CD14-positive monocyte (primary cell): ENCODE data around the gene ZNF880. TPM values are rescaled to one million over a fixed set of nuclear protein-coding genes. Genes with fewer than 3 reads are reported as not detected.

Source experiments
- DNase-seq, 3 donors: peaks; one replicate each; pipeline ENCODE4 v3.0.0-alpha.2; 2011 to 2022
- H2AFZ ChIP-seq: 2 replicates; pipeline ENCODE4 v1.6.0; 2012; ENCODE audit warnings: mild to moderate bottlenecking, low read depth, low read length, inconsistent platforms; ENCODE audit not compliant: insufficient read depth, poor library complexity, severe bottlenecking
- H3K27ac ChIP-seq, 2 donors: 1 replicate in 1 of 2; 2 replicates in 1 of 2; pipeline ENCODE4 v1.5.1; 2012 to 2013; ENCODE audit warnings: low read length in 2 of 2, control low read depth in 1 of 2, inconsistent platforms in 1 of 2, low read depth in 1 of 2, mild to moderate bottlenecking in 1 of 2
- H3K27me3 ChIP-seq, 2 donors: one replicate each; pipeline versions ENCODE4 v1.6.0 to v1.6.1; 2011 to 2013; ENCODE audit warnings: low read length in 2 of 2; ENCODE audit not compliant: control insufficient read depth in 2 of 2, insufficient read depth in 2 of 2
- H3K36me3 ChIP-seq, 2 donors: replicated peaks in 1 of 2; 1 replicate in 1 of 2; 2 replicates in 1 of 2; pipeline versions ENCODE4 v1.5.1 to v1.6.1; 2012 to 2013; ENCODE audit warnings: low read length in 2 of 2, control low read depth in 1 of 2, inconsistent platforms in 1 of 2, mild to moderate bottlenecking in 1 of 2; ENCODE audit not compliant: insufficient read depth in 2 of 2, control insufficient read depth in 1 of 2
- H3K4me1 ChIP-seq, 2 donors: 1 replicate in 1 of 2; 2 replicates in 1 of 2; pipeline versions ENCODE4 v1.5.1 to v1.6.1; 2012 to 2013; ENCODE audit warnings: low read length in 2 of 2, control low read depth in 1 of 2, inconsistent platforms in 1 of 2, mild to moderate bottlenecking in 1 of 2, moderate library complexity in 1 of 2; ENCODE audit not compliant: insufficient read depth in 2 of 2, control insufficient read depth in 1 of 2
- H3K4me2 ChIP-seq: replicated peaks from 2 replicates; pipeline ENCODE3; 2012; ENCODE audit warnings: low read length, moderate library complexity, mild to moderate bottlenecking; ENCODE audit not compliant: poor library complexity, severe bottlenecking; ENCODE audit errors: extremely low read depth
- H3K4me3 ChIP-seq, 3 experiments: fragments of 200-600 bp in 1 of 3; sonication (generic) in 1 of 3; replicated peaks in 1 of 3; 1 replicate in 2 of 3; 2 replicates in 1 of 3; pipeline ENCODE4 v1.5.1; 2011 to 2013; ENCODE audit warnings: low read length in 3 of 3, mild to moderate bottlenecking in 3 of 3, control low read depth in 2 of 3, low read depth in 2 of 3, inconsistent platforms in 1 of 3, moderate library complexity in 1 of 3
- H3K79me2 ChIP-seq: 2 replicates; pipeline ENCODE4 v1.6.0; 2012; ENCODE audit warnings: mild to moderate bottlenecking, control low read depth, inconsistent platforms, low read length, moderate library complexity; ENCODE audit not compliant: insufficient read depth
- H3K9ac ChIP-seq: 2 replicates; pipeline ENCODE4 v1.6.0; 2017; ENCODE audit warnings: low read length, mild to moderate bottlenecking; ENCODE audit not compliant: insufficient read depth, poor library complexity, severe bottlenecking
- H3K9me3 ChIP-seq, 2 donors: replicated peaks in 1 of 2; 1 replicate in 1 of 2; 2 replicates in 1 of 2; pipeline versions ENCODE4 v1.5.1 to v1.6.1; 2012 to 2013; ENCODE audit warnings: low read length in 2 of 2, control low read depth in 1 of 2; ENCODE audit not compliant: control insufficient read depth in 1 of 2, insufficient read depth in 1 of 2
- H4K20me1 ChIP-seq: 2 replicates; pipeline ENCODE4 v1.6.0; 2012; ENCODE audit warnings: mild to moderate bottlenecking, low read length, control low read depth, moderate library complexity; ENCODE audit not compliant: insufficient read depth
- H3K27ac Mint-ChIP-seq, 7 donors: one replicate each; pipeline ENCODE4 v1.8.0; 2020; ENCODE audit warnings: mild to moderate bottlenecking in 7 of 7, mixed read lengths in 7 of 7, moderate library complexity in 6 of 7, inconsistent platforms in 2 of 7
- H3K27me3 Mint-ChIP-seq, 3 donors: one replicate each; pipeline ENCODE4 v1.8.0; 2021 to 2022; ENCODE audit warnings: low read depth in 3 of 3, mild to moderate bottlenecking in 3 of 3, mixed read lengths in 3 of 3, moderate library complexity in 3 of 3, inconsistent platforms in 1 of 3
- H3K36me3 Mint-ChIP-seq, 2 donors: one replicate each; pipeline ENCODE4 v1.8.0; 2020; ENCODE audit warnings: mixed read lengths in 2 of 2, inconsistent platforms in 1 of 2, mild to moderate bottlenecking in 1 of 2
- H3K4me1 Mint-ChIP-seq: one replicate; pipeline ENCODE4 v1.8.0; 2020; ENCODE audit warnings: mild to moderate bottlenecking, mixed read lengths
- H3K4me3 Mint-ChIP-seq, 2 donors: one replicate each; pipeline ENCODE4 v1.8.0; 2020; ENCODE audit warnings: mild to moderate bottlenecking in 2 of 2, mixed read lengths in 2 of 2, moderate library complexity in 1 of 2
- H3K9me3 Mint-ChIP-seq, 7 donors: one replicate each; pipeline ENCODE4 v1.8.0; 2020 to 2022; ENCODE audit warnings: mixed read lengths in 7 of 7, mild to moderate bottlenecking in 6 of 7, moderate library complexity in 6 of 7, inconsistent platforms in 2 of 7
- WGBS: methylation state at CpG from one replicate; pipeline ENCODE4 v1.1.5; 2013; ENCODE audit warnings: missing lambda C conversion rate; ENCODE audit not compliant: insufficient coverage; 5-methylcytosine and 5-hydroxymethylcytosine counted together
- intact Hi-C, 2 donors: fragments of 100-400 bp; cut with micrococcal nuclease; formaldehyde crosslinking; loops; one replicate each; pipeline versions ENCODE4 v1.15.0 to v1.15.1; 2023
- polyA plus RNA-seq, 3 donors: library from polyadenylated mRNA; depleted of rRNA in 1 of 3; unstranded in 2 of 3; stranded (reverse) in 1 of 3; fragments of 300-500 nt in 2 of 3; fragments of >200 nt in 1 of 3; fragmentation: Illumina TruSeq in 2 of 3; gene quantifications; 1 replicate in 2 of 3; 2 replicates in 1 of 3; pipeline ENCODE4 v1.2.3, GENCODE V29; 2012 to 2021
- TF ChIP-seq, protein P1 (sequence below): fragments of 200-600 bp; IDR thresholded peaks from one replicate; pipeline ENCODE4 v1.8.0; 2022; ENCODE audit warnings: antibody characterized with exemption, mild to moderate bottlenecking

ZNF880 gene
- polyA plus RNA-seq, 3 donors = 4.5 to 8.5 (median 5.5) TPM

DNA sequence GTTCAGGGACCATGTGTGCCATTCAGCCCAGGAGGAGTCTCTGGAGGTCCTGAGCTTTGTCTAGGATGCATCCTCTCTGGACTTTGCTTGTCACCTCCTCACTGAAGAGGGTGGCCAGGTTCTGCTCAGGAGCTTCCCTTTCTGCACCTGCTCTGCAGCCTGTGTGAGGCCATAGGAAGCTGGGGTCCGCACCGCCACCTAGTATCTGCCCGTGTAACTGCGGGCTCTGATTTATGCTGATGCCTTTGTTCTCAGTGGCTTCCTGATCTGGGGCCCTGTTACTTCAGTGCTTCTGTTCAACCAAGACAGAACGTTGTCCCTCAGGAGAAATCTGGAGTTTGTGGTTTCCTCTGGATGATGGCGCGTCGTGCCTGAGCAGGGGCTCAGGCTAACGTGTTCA is 18.2 kb upstream of the ZNF880 start:
- Histone ChIP-seq H3K4me2 (no peak overlapping the region), H3K27ac (no peak overlapping the region), H3K9me3 (peaks cover 84 to 95% of the 10 kb centered on the region in 2 donors), H3K4me1 (no peaks in the 10 kb centered on the region), H3K9ac (no peak overlapping the region), H4K20me1 (no peaks in the 10 kb centered on the region), H2AFZ (no peak overlapping the region), H3K36me3 (no peaks in the 10 kb centered on the region), H3K27me3 (no peaks in the 10 kb centered on the region), H3K4me3 (no peak overlapping the region), H3K79me2 (no peaks in the 10 kb centered on the region)
- Mint-ChIP-seq H3K9me3 (peaks cover 51 to 89% (median 79%) of the 10 kb centered on the region in 7 donors), H3K27ac (no peak overlapping the region), H3K27me3 (peaks cover 0 to 2% (median 2%) of the 10 kb centered on the region in 3 donors), H3K36me3 (peaks cover 0 to 15% of the 10 kb centered on the region in 2 donors), H3K4me1 (no peaks in the 10 kb centered on the region), H3K4me3 (no peak overlapping the region)
- no peak for DNase-seq
- WGBS = 80% methylated on average over 9 of the region's 9 CpGs
- TF ChIP-seq, protein P1, sequence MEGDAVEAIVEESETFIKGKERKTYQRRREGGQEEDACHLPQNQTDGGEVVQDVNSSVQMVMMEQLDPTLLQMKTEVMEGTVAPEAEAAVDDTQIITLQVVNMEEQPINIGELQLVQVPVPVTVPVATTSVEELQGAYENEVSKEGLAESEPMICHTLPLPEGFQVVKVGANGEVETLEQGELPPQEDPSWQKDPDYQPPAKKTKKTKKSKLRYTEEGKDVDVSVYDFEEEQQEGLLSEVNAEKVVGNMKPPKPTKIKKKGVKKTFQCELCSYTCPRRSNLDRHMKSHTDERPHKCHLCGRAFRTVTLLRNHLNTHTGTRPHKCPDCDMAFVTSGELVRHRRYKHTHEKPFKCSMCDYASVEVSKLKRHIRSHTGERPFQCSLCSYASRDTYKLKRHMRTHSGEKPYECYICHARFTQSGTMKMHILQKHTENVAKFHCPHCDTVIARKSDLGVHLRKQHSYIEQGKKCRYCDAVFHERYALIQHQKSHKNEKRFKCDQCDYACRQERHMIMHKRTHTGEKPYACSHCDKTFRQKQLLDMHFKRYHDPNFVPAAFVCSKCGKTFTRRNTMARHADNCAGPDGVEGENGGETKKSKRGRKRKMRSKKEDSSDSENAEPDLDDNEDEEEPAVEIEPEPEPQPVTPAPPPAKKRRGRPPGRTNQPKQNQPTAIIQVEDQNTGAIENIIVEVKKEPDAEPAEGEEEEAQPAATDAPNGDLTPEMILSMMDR = no peak
- intact Hi-C loops = no loop called here

DNA sequence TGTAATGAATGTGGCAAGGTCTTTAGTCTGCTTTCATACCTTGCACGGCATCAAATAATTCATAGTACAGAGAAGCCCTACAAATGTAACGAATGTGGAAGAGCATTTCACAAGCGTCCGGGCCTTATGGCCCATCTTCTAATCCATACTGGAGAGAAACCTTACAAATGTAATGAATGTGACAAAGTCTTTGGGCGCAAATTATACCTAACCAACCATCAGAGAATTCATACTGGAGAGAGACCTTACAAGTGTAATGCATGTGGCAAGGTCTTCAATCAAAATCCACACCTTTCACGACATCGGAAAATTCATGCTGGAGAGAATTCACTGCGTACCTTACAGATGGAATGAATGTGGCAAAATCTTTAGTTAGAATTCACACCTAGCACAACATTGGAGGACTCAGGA is 3.3 kb upstream of the ZNF880 start:
- peak overlapping the region in 1 of 3 experiments; percentile 2 for H3K4me3 ChIP-seq
- TF ChIP-seq, protein P1 = no peak
- H4K20me1 ChIP-seq = no peaks in the 10 kb centered on the region
- H3K79me2 ChIP-seq = no peaks in the 10 kb centered on the region
- no CpG with 5 or more reads among the region's 8 CpGs for WGBS
- H3K4me3 Mint-ChIP-seq = no peak overlapping the region
- no peak overlapping the region for H3K9ac ChIP-seq
- H3K27me3 Mint-ChIP-seq = peaks cover 0 to 5% (median 0%) of the 10 kb centered on the region in 3 donors
- no peak overlapping the region for H3K27ac ChIP-seq
- no peak for DNase-seq
- peaks cover 0 to 9% of the 10 kb centered on the region in 2 donors for H3K36me3 ChIP-seq
- intact Hi-C loops = no loop called here
- H3K36me3 Mint-ChIP-seq = peaks cover 3% of the 10 kb centered on the region in 2 donors
- no peak overlapping the region for H2AFZ ChIP-seq
- H3K27me3 ChIP-seq = no peaks in the 10 kb centered on the region
- peaks cover 8 to 10% of the 10 kb centered on the region in 2 donors for H3K4me1 ChIP-seq
- H3K4me1 Mint-ChIP-seq = peaks cover 13% of the 10 kb centered on the region
- peaks cover 52 to 96% (median 90%) of the 10 kb centered on the region in 7 donors for H3K9me3 Mint-ChIP-seq
- peaks cover 71 to 76% of the 10 kb centered on the region in 2 donors for H3K9me3 ChIP-seq
- H3K4me2 ChIP-seq = no peak overlapping the region
- no peak overlapping the region for H3K27ac Mint-ChIP-seq
